PFSK-1 (cell line): Measurements from ENCODE around the gene SOHLH2.

ENCODE experiments used
- FOXP2 ChIP-seq: optimal IDR thresholded peaks from 2 replicates; pipeline ENCODE3; 2011; ENCODE audit warnings: borderline replicate concordance, control low read depth, inconsistent platforms; ENCODE audit not compliant: insufficient read depth; ENCODE audit errors: extremely low read length, extremely low read depth
- POLR2AphosphoS5 ChIP-seq: IDR thresholded peaks from 2 replicates; pipeline ENCODE4 v1.6.1; 2012; ENCODE audit warnings: low read depth, mild to moderate bottlenecking, control low read depth, low read length, moderate library complexity
- SIN3A ChIP-seq: IDR thresholded peaks from 2 replicates; pipeline ENCODE4 v1.6.1; 2012; ENCODE audit warnings: mild to moderate bottlenecking, low read length, moderate library complexity, borderline replicate concordance; ENCODE audit not compliant: insufficient read depth
- TAF1 ChIP-seq: IDR thresholded peaks from 2 replicates; pipeline ENCODE4 v1.6.1; 2012; ENCODE audit warnings: low read length, control low read depth, borderline replicate concordance; ENCODE audit not compliant: insufficient read depth

GRCh38 chr13:36219883-36220282 is 5.5 kb upstream of the SOHLH2 start:
- TF ChIP-seq POLR2AphosphoS5 (no peak), TAF1 (no peak), FOXP2 (no peak), SIN3A (no peak)
